Umbilical cord (tissue), 2 donors: ENCODE measurements around the gene CSRP1. TPM values are rescaled to one million over a fixed set of nuclear protein-coding genes. Genes with fewer than 3 reads are reported as not detected.
"Not testable (repeated sequence)": the region's sequence is repeated elsewhere in the genome, so short reads cannot be mapped to it uniquely, and the experiment has no call there.

ENCODE experiments used
- DNase-seq: peaks from one replicate; pipeline ENCODE4 v3.0.0-alpha.2; 2015; ENCODE audit warnings: low spot score
- total RNA-seq: library from RNA; depleted of rRNA; stranded (reverse); fragments of >200 nt; gene quantifications from one replicate; pipeline ENCODE4 v1.2.3, GENCODE V29; 2014; ENCODE audit warnings: low replicate concordance; ENCODE audit not compliant: insufficient read depth

CSRP1 gene
- total RNA-seq, 1 donor from 2014 or later: 2,591 TPM

DNA sequence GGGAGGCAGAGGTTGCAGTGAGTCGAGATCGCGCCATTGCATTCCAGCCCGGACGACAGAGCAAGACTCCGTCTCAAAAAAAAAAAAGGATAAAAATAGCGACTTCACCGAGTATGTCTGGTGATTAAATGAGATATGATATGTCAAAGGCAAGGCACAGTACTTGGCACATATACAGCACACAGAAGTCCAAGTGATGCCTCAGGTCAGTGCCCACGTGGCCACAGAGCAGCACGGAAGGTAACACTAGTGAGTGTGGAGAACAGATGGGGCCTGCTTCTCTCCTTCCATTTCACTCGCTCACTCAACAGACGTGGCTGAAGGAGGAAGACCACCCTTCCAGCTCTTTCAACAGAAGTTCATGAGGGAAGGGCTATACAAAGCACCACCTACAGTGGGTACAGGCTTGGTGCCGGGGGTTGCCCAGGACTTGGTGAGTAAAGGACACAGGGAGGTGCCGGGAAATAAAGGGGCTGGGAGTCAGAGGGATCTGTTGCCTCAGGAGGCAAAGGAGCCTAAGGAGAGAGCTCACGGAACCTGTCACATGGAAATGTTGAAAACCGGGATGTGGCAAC lies 8.9 kb downstream of the CSRP1 start:
- DNase-seq: no peak

- no peak for DNase-seq
Observed at GRCh38 chr1:201496296-201496690, 10.6 kb downstream of the CSRP1 start.

- peak; percentile 94 for DNase-seq
Observed at GRCh38 chr1:201495551-201496295, 11.2 kb downstream of the CSRP1 start.

DNA sequence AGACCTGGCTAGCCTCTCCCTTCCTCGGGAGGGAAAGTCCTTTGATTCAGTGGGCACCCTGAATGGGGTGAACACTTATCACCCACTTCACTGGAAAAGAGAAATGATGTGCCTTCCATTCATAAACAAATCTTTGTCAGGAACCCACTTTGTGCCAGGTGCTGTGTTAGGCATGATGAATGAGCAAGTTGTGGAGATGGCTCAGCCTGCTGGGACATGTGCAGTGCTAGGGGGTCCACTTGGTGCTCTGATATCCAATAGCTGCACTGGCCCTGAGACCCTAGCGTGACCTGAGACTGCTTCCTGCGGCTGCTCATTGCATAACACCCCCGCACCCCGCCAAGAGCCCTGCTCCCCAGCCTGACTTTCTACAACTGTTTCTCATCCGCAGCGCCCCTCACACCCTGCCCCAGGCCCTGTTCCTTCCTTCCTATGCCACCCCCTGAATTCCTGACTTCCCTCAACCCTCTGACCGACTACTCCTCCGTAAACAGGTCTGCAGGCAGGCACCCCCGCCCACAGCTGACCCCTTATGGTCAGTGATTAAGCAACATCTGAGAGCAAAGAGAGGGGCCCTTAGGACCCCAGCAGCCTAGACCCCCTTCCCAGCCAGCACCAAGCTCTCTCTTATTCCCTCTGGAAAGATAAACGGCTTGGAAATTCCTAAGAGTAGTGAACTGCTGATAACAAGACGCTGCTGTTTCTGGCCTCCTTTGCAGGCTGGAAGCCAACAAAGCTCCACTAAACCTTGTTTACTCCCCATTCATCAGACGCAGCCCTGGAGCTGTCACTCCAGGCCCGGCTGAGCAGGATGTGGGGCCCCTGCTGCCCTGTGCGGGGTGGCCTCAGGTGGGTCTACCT lies 12.9 kb downstream of the CSRP1 start:
- peak; percentile 92 for DNase-seq

DNA sequence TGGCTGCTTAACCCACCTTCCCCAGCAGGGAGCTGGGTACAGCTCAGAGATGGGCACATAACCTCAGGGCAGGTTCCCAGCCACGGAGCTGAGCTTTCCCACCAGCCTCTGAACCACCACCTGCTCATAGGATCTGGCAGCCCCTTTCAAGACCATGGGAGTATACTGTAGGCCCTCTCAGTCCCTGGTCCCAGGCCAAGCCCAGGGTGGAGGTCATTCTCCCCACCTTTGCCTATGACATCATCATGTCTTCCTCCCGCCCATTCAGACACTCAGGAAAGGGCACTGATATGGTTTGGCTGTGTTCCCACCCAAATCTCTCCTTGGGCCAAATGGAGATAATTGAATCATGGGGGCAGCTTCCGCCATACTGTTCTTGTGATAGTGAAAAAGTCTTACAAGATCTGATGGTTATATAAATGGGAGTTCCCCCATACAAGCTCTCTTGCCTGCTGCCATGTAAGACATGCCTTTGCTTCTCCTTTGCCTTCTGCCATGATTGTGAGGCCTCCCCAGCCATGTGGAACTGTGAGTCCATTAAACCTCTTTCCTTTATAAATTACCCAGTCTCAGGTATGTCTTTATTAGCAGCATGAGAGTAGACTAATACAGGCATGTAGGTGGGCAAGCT lies 13.8 kb downstream of the CSRP1 start:
- DNase-seq: not testable (repeated sequence)

GRCh38 chr1:201491896-201492511 lies 14.9 kb downstream of the CSRP1 start:
- no peak for DNase-seq

DNA sequence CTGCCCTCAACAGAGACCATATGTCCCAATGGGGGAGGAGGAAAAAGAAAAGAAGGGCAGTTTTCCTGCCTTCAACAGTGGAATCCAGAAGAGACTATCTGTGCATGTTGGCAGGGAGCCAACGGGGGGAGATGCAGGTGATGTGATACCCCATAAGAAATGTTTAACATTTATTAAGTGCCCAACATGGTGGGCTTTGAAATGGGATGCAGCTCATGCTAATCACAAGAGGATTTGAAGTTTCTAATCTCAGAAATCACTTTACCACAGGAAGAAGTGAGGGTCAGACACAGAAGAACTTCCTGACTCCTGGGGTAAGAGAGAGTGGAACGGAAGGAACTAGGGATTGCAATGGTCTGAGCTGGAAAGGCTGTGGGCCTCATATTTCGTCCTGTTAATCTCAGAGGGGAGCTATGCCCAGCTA lies 16.2 kb downstream of the CSRP1 start:
- no peak for DNase-seq

GRCh38 chr1:201489643-201490261 lies 17.2 kb downstream of the CSRP1 start:
- DNase-seq: no peak

- no peak for DNase-seq
Observed at GRCh38 chr1:201488830-201489589, 17.9 kb downstream of the CSRP1 start.

DNA sequence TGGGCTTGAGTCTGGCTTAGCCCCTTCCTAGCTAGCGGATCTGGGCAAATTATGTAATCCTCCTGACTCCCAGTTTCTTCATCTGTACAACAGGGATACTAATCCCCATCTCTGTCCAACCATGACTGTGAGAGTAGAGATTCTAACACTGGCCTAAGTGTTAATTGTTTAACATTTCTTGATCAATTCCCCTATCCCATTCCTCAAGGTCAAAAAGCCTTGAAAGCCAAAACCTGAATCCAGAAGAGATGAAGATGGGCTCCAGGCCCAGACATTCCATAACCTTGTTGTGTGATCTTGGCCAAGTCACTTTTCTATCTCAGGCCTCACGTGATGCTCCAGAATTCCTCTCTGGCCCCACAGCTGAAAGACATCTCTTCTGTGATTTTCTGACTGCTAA lies 19.2 kb downstream of the CSRP1 start:
- DNase-seq: no peak

GRCh38 chr1:201486187-201486586 lies 20.7 kb downstream of the CSRP1 start:
- peak; percentile 91 for DNase-seq

DNA sequence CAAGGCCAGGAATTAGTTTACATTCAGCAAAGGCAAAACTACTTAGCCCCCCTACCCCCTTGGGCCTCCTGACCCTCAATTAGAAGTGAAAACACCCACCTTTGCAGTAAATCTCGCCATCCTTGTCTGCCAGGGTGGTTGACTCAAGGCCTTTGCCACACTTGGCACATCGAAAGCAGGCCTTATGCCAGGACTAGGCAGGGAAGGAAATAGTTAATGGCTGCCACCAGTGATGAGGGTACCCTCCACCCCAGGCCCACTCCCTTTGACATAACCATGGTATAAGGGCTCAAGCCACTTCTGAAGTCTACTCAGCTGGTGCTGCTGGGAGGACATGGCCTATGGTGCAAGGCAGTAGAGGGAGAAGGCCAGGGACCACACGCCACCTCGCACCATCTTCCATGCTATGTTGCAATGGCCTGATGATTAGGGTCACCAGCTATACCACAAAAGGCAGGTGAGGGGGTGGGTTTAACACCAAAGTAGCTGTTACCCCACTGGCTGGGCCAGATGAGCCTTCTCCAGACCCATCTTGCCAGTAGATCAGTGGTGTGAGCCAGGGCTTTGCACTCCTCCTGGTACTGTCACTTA lies 21.6 kb downstream of the CSRP1 start:
- no peak for DNase-seq

- DNase-seq: no peak
Observed at GRCh38 chr1:201483373-201483949, 23.5 kb downstream of the CSRP1 start.

DNA sequence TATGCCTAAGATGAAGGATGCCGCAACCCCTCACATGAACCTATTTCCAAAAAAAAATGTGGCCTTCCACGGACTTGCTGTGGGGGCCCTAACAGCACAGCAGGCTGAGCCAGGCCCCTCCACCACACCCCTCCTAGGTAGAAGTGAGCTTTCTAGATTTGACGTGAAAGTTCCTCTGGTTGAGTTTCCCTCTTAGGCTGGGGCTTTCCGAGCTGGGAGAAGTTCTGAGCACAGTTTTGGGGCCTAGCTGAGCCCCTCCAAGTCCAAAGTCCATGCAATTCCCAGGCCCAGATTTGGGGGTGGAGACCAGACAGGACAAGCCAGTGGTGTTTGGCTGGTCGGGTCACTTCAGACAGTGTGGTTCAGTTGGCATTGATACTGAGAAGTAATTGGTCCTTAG lies 24.2 kb downstream of the CSRP1 start:
- no peak for DNase-seq

- DNase-seq: peak; percentile 78
Observed at GRCh38 chr1:201481761-201482493, 25.0 kb downstream of the CSRP1 start.

GRCh38 chr1:201481004-201481380 lies 25.9 kb downstream of the CSRP1 start:
- no peak for DNase-seq

DNA sequence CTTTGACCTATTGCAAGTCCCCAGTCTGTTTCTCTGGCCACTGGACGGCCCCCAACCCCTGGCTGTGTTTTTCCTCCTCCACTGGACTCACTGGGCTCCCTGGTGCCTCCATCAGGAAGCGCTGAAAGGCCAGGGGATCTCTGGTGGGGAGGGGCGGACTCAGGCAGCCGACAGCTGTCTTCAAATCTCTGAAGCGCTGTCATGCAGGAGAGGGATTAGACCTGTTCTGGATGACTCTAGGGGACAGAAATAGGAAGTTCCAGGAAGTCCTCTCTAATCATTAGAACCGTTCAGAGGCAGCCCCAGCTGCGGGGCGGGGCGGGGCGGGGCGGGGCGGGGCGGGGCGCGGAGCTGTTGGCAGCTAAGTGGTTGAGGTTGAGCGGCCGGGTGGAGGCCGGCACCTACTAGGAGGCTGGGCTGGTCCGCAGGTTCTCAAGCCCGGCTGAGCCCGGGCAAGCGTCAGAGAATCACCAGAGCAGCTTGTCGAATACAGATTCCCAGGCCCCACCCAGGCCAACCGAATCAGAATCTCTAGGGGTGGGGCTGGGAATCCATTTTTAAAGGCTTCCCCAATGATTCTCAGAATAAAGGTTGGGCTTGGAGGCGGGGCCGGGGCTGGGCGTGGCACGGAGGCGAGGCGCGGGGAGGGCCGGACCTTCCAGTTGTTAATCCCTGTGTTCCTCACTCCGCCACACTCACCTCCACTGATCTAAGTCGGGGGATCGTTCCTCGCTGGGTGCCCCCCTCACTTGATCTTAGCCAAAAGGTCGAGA lies 26.5 kb downstream of the CSRP1 start:
- peak; percentile 48 for DNase-seq

GRCh38 chr1:201479201-201479730 lies 27.7 kb downstream of the CSRP1 start:
- DNase-seq: no peak
